ENCODE measurements around the gene COX7A2L.

The COX7A2L gene

DNA sequence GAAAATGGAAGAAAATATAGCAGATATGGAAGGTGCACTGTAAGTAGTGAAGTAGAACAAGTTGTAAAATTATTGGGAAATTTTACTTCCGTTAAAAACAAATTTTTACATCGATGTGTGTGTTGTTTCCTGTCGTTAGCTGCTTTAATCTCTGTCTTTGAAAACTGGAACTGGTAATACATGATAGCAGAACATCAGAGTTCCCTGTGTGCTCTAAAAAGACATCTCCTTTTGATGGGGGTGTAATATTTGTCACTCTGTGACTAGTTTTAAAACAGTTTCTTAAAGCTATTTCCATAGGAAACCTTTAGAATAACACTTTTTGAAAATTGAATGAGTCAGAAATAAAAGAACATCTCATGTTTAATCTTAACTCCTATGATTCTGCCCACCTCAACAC, 43.5 kb downstream of the COX7A2L start:
- DNase-seq (ENCODE audit: low spot score): no peak

DNA sequence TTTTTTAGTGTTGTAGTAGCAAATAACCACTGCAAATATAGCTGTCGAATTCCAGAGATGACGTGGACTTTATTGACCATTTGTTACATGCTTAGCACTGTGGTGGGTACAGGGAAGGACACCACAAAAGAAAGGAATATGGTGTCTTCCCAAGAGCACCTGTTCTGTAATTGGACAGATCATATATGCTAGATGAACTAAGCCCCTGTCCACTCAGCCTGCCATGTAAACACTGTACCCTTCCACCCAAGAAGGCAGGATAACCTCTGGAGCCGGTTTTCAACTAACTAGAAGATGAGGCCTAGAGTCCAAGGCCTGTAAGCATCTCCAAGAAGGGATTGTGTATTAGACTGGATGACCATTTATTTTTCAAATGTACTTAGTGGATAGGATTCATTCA, 44.1 kb downstream of the COX7A2L start:
- no peak for DNase-seq (ENCODE audit: low spot score)

DNA sequence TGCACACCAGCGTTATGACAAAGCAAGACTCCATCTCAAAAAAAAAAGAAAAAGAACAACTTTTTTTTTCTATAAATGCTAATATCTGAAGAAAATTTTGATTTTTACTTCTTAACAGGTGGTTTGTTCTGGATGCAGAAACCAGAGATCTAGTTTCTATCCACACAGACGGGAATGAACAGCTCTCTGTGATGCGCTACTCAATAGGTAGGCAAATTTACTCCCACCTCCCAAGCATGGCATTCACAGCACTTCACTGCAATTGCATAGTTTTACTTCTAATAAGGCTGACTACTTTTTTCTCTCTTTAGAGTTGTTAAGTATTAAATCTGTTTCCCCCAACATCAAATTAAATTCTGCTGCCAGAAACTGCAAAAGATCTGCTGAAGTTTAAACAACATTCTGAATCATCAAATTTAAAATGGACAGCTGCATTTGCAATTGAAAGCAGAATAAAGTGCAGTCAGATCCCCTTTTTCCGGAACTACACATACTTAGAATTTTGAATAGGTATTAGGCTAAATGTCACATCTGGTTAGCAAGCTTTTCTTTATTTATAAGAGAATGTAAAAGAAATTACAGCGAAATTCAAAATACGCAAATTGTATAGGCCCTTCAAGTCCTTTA, 45.1 kb downstream of the COX7A2L start:
- DNase-seq (ENCODE audit: low spot score): no peak

DNA sequence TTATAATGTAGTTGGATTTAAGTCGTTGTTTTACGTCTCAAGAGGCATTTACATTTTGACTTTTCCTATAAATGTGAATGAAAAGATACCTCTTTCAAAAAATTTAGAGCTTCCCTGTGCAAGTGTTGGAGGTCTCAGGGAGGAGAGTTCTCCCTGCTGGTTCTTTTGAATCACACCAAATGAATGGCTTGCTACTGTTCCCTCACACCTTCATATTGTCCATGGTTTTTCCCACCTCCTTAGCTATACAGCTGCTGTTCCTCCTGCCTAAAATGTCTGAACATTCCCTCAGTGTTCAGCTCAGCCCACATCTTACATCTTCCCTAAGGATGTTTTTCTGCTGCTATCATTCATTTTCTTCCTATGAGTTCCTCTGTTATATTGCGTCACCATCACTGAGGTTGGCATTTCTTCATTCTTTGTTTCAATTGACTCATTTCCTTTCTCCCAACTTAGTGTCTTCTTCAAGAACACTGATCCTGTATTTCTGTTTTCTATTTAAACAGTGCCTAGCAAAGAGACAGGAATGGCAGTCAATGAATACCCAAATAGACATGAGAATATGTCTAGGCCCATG, 46.0 kb downstream of the COX7A2L start:
- no peak for DNase-seq (ENCODE audit: low spot score)

DNA sequence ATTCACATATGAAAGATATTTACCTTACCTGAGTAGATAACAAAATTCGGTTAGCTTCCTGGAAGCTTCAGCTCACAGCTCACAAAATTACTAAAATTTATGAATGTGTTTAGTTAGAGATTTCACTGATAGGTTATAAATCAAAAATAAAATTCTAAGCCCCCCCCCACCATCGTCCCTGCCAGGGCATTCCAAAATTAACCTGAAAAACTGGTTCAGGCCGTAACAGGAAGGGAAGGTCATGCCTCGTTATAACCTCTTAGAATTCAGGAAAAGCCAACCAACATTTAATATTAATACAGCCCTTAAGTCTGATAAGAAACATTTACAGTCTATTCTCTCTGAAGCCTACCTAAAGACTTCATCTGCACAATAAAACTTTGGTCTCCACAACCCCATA, 48.9 kb downstream of the COX7A2L start:
- no peak for DNase-seq (ENCODE audit: low spot score)

DNA sequence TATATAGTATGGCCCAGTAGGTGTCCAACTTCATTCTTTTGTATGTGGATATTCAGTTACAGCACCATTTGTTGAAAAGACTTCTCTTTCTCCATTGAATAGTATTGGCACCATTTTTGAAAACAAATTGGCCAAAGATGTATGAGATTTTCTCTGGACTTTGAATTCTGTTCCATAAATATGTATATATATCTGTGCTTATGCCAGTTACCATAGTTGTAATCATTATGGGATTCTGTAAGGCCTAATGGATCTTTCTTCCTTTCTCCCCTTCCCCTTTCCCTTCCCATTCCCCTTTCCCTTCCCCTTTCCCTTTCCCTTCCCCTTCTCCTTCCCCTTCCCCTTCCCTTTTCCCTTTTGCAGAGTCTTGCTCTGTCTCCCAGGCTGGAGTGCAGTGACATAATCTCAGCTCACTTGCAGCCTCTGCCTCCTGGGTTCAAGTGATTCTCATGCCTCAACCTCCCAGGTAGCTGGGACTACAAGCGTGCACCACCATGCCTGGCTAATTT, 51.0 kb downstream of the COX7A2L start:
- DNase-seq (ENCODE audit: low spot score): no peak

DNA sequence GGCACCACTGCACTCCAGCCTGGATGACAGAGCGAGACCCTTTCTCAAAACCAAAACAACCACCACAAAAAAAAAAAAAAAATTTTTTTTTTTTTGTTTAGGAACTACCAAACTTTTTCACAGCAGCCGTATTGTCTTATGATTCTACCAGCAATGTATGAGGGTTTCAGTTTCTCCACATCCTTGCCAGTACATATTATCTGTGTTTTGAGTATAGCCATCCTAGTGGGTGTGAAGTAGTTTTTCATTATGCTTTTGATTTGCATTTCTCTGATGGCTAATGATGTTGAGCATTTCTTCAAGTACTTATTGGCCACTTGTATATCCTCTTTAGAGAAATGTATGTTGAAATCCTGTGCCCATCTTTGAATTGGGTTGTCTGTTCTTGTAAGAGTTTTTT, 51.7 kb downstream of the COX7A2L start:
- no peak for DNase-seq (ENCODE audit: low spot score)

DNA sequence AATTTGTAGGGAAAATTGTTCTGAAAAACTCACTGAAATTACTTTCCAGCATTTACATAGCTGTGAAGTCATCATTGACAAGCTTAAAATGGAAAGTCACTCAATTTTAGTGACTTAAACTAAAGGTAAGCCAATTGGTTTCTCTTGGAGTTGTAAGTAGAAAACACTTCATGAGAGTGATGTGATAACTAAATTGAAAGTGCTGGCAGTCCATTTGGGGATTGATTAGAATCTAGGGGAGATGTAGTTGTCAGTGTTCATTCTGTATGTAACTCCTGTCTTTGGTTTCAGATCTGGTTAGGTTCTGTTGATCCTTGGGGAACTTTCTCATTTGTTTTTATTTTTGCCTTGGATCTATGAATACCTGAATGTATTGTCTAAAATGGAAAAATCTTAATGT, 53.8 kb downstream of the COX7A2L start:
- no peak for DNase-seq (ENCODE audit: low spot score)

DNA sequence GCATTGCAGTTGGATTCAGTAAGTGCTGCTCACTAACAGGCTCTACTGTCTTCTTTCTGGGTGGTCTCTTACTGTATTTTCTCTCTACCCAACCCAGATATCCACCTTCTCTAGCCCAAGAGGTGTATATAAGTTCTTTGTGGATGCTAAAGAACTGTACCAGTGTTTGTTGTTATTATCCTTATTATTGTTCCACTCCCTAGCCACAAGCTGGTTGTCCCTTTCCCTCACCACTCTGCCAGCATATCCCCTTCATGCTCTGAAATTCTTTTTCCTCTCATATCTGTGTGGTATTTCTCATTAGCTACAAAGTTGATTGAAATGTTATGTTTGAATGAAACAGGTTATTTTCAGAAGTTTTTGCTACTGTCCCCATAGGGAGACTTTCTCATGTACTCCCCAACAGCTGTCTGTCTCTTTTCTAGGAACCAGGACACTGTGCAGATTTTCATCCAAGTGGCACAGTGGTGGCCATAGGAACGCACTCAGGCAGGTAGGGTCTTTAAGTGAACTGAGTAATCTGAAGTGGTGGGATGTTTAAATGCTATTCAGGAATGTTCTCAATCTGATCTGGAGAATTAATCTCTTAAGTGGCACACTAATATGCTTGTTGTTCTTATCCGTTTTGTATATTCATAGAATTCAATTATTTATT, 56.8 kb downstream of the COX7A2L start:
- no peak for DNase-seq (ENCODE audit: low spot score)

DNA sequence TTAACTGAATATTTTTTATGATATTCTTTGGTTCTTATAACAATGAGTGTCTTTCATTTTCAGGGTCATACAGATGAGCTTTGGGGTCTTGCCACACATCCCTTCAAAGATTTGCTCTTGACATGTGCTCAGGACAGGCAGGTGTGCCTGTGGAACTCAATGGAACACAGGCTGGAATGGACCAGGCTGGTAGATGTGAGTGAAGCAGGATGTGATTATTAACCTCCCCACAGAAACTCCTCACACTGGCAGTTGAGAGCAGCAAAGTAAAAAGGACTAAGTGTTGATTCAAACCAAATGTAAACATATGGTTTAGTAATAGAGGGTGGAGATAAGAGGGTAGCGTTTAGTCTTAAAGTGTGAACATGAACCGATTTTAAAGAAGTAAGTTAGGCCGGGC, 57.8 kb downstream of the COX7A2L start:
- no peak for DNase-seq (ENCODE audit: low spot score)

DNA sequence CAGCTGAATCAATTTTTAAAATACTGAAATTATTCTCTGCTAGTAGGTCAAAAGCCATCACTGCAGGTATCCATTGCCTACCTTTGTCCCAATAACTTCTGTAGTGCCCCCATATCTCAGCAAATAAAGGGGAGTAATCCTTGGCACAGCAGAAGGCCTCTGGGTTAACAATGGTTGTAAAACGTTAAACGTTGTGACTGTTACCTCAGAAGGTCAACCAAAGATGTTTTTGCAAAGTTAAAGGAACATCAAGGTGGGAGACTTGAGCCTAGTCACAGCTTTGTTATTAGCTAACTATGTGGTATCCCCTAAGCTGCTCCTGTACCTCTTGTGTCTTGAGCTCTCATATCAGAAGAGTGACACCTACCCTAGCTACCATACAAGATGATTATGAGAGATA, 60.5 kb downstream of the COX7A2L start:
- DNase-seq (ENCODE audit: low spot score): no peak

All from HuH-7 (cell line).